Panc1 (cell line): ENCODE data around the gene LIMK2. TPM values are rescaled to one million over a fixed set of nuclear protein-coding genes. Genes with fewer than 3 reads are reported as not detected.

Experiments used
- ATAC-seq: fragments of 200-7000 bp; cut with Tn5 transposase; 2 replicates; pipeline ENCODE4 v1.9.1; 2020; ENCODE audit warnings: mild to moderate bottlenecking, moderate library complexity
- BruUV-seq: library from RNA; stranded (reverse); fragments of 400-500 nt; replicated peaks from 2 replicates; lab custom pipeline; 2021; lab: Mats Ljungman, UMichigan
- CTCF ChIA-PET: fragments of 300-600 bp; sonication (Branson Sonifier 250); formaldehyde crosslinking; loops from one replicate; lab custom pipeline; 2022; ENCODE audit warnings: antibody characterized with exemption; lab: Charles Lee
- POLR2A ChIA-PET: fragments of 300-600 bp; sonication (Branson Sonifier 250); formaldehyde crosslinking; loops from one replicate; lab custom pipeline; 2022; ENCODE audit warnings: antibody characterized with exemption; lab: Charles Lee
- DNase-seq: peaks from one replicate; pipeline ENCODE4 v3.0.0-alpha.2; 2010; ENCODE audit warnings: low read depth, low spot score
- H3K27ac ChIP-seq: 2 replicates; pipeline ENCODE4 v1.5.1; 2011; ENCODE audit warnings: mild to moderate bottlenecking, low read length, inconsistent platforms
- H3K27me3 ChIP-seq: fragments of 200-500 bp; sonication (Bioruptor generic); 2 replicates; pipeline ENCODE4 v1.6.0; 2014; ENCODE audit warnings: low read length, inconsistent platforms; ENCODE audit not compliant: control insufficient read depth, insufficient read depth
- H3K36me3 ChIP-seq: fragments of 200-500 bp; sonication (Bioruptor generic); 2 replicates; pipeline ENCODE4 v1.5.1; 2014; ENCODE audit warnings: inconsistent platforms, mild to moderate bottlenecking, low read length, moderate library complexity; ENCODE audit not compliant: control insufficient read depth, insufficient read depth
- H3K4me1 ChIP-seq: 2 replicates; pipeline ENCODE4 v1.5.1; 2011; ENCODE audit warnings: inconsistent platforms, mild to moderate bottlenecking, low read length, moderate library complexity; ENCODE audit not compliant: control insufficient read depth, insufficient read depth
- H3K4me3 ChIP-seq, 2 experiments: 2 replicates each; pipeline ENCODE4 v1.5.1; 2011 to 2012; ENCODE audit warnings: low read depth in 2 of 2, low read length in 2 of 2, mild to moderate bottlenecking in 2 of 2, inconsistent platforms in 1 of 2, moderate library complexity in 1 of 2
- H3K9me3 ChIP-seq: fragments of 200-500 bp; sonication (Bioruptor generic); 2 replicates; pipeline ENCODE4 v1.5.1; 2014; ENCODE audit warnings: low read depth, mild to moderate bottlenecking, inconsistent platforms, low read length, moderate library complexity; ENCODE audit not compliant: control insufficient read depth, insufficient read depth
- CTCF ChIP-seq: fragments of 450-650 bp; IDR thresholded peaks from 2 replicates; pipeline ENCODE4 v1.5.1; 2017; ENCODE audit warnings: mild to moderate bottlenecking
- POLR2AphosphoS5 ChIP-seq: IDR thresholded peaks from 2 replicates; pipeline ENCODE4 v1.6.1; 2012; ENCODE audit warnings: mild to moderate bottlenecking, low read depth, low read length, moderate library complexity
- SIN3A ChIP-seq: IDR thresholded peaks from 2 replicates; pipeline ENCODE4 v1.6.1; 2012; ENCODE audit warnings: low read depth, mild to moderate bottlenecking, low read length, moderate library complexity, borderline replicate concordance; ENCODE audit not compliant: insufficient read depth
- TCF7L2 ChIP-seq: IDR thresholded peaks from 2 replicates; pipeline ENCODE4 v1.6.1; 2011; ENCODE audit warnings: mild to moderate bottlenecking, low read depth, low read length, inconsistent platforms
- in situ Hi-C: cut with HindIII; loops from 2 replicates; pipeline ENCODE4 v1.10.0; 2016; ENCODE audit warnings: low sequenced_read_pairs, low pct_unique_long_range_greater_than_20kb
- intact Hi-C: fragments of 100-400 bp; cut with micrococcal nuclease; formaldehyde crosslinking; loops from one replicate; pipeline ENCODE4 v1.10.0; 2022; ENCODE audit not compliant: unreplicated experiment
- total RNA-seq: library from RNA; stranded (reverse); gene quantifications from one replicate; pipeline ENCODE4 v1.2.1, GENCODE V29; 2021; ENCODE audit not compliant: unreplicated experiment
- TF ChIP-seq, protein P1 (sequence below), 2 experiments: IDR thresholded peaks; 2 replicates each; pipeline ENCODE4 v1.6.1; 2011 to 2012; ENCODE audit warnings: low read depth in 2 of 2, control low read depth in 1 of 2, low read length in 1 of 2, mild to moderate bottlenecking in 1 of 2, moderate library complexity in 1 of 2; ENCODE audit not compliant: insufficient read depth in 1 of 2

The LIMK2 gene
- total RNA-seq, 1 experiment from 2014 or later = 12.6 TPM

DNA sequence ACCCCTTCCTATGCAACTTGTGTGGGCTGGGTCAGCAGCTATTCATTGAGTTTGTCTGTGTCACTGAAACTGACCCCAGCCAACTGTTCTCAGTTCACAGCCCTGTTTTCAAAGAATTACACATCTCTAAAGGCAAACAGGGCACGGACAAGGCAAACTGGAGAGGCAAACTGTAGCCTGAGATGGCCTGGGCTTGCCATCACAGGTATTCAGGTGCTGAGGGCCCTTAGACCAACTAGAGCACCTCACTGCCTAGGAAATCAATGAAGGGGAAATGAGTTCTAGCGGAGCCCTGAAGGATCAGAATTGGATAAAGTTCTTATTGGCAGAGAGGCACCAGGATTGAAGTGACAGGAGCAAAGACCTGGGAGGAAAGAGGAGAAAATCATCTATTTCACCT, 56.2 kb downstream of the LIMK2 start:
- H3K4me1 ChIP-seq = no peaks in the 10 kb centered on the region
- no peak overlapping the region for H3K27ac ChIP-seq
- H3K27me3 ChIP-seq = no peaks in the 10 kb centered on the region
- CTCF ChIA-PET = no interaction called here
- in situ Hi-C loops (no loop called here), intact Hi-C loops (no loop called here)
- TF ChIP-seq CTCF (no peak), SIN3A (no peak), TCF7L2 (no peak), POLR2AphosphoS5 (no peak)
- TF ChIP-seq, protein P1, sequence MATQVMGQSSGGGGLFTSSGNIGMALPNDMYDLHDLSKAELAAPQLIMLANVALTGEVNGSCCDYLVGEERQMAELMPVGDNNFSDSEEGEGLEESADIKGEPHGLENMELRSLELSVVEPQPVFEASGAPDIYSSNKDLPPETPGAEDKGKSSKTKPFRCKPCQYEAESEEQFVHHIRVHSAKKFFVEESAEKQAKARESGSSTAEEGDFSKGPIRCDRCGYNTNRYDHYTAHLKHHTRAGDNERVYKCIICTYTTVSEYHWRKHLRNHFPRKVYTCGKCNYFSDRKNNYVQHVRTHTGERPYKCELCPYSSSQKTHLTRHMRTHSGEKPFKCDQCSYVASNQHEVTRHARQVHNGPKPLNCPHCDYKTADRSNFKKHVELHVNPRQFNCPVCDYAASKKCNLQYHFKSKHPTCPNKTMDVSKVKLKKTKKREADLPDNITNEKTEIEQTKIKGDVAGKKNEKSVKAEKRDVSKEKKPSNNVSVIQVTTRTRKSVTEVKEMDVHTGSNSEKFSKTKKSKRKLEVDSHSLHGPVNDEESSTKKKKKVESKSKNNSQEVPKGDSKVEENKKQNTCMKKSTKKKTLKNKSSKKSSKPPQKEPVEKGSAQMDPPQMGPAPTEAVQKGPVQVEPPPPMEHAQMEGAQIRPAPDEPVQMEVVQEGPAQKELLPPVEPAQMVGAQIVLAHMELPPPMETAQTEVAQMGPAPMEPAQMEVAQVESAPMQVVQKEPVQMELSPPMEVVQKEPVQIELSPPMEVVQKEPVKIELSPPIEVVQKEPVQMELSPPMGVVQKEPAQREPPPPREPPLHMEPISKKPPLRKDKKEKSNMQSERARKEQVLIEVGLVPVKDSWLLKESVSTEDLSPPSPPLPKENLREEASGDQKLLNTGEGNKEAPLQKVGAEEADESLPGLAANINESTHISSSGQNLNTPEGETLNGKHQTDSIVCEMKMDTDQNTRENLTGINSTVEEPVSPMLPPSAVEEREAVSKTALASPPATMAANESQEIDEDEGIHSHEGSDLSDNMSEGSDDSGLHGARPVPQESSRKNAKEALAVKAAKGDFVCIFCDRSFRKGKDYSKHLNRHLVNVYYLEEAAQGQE (IDR thresholded peaks at IDR 0.05; ENCODE audit: insufficient read depth in 1 of 2, low read depth in 2 of 2, low read length in 1 of 2) = no peak
- no TSS peak for BruUV-seq
- ATAC-seq (no peak), DNase-seq (no peak)
- POLR2A ChIA-PET = no interaction called here
- no peaks in the 10 kb centered on the region for H3K36me3 ChIP-seq
- H3K4me3 ChIP-seq = no peak overlapping the region
- H3K9me3 ChIP-seq = no peaks in the 10 kb centered on the region

- H3K4me1 ChIP-seq = no peaks in the 10 kb centered on the region
- DNase-seq = no peak
- TF ChIP-seq SIN3A (no peak), CTCF (no peak)
- in situ Hi-C loops = no loop called here
- intact Hi-C loops = no loop called here
- CTCF ChIA-PET = no interaction called here
- ATAC-seq = peak; percentile 43; the same call in 1 of the 2 replicates
- no TSS peak for BruUV-seq
- H3K4me3 ChIP-seq = no peak overlapping the region
- H3K9me3 ChIP-seq = no peaks in the 10 kb centered on the region
- POLR2A ChIA-PET = interaction anchor here (0.7 kb wide), 1 partner anchor 132 kb away, joined by 4 read pairs; no protein-coding TSS in a partner anchor
- no peaks in the 10 kb centered on the region for H3K27me3 ChIP-seq
- no peak overlapping the region for H3K27ac ChIP-seq
- H3K36me3 ChIP-seq = no peaks in the 10 kb centered on the region
Observed at GRCh38 chr22:31269892-31270579, 57.9 kb downstream of the LIMK2 start.
